Astrocyte (in vitro differentiated cells and primary cell): Measurements from ENCODE around the gene HPD.

Source experiments
- CTCF ChIP-seq: IDR thresholded peaks from 2 replicates; pipeline ENCODE4 v1.5.1; 2011; ENCODE audit warnings: low read depth, mild to moderate bottlenecking, inconsistent platforms, low read length, moderate library complexity; ENCODE audit not compliant: insufficient read depth
- EZH2 ChIP-seq: IDR thresholded peaks from 2 replicates; pipeline ENCODE4 v1.6.1; 2012; ENCODE audit warnings: mild to moderate bottlenecking, low read length, inconsistent platforms; ENCODE audit not compliant: insufficient read depth

DNA sequence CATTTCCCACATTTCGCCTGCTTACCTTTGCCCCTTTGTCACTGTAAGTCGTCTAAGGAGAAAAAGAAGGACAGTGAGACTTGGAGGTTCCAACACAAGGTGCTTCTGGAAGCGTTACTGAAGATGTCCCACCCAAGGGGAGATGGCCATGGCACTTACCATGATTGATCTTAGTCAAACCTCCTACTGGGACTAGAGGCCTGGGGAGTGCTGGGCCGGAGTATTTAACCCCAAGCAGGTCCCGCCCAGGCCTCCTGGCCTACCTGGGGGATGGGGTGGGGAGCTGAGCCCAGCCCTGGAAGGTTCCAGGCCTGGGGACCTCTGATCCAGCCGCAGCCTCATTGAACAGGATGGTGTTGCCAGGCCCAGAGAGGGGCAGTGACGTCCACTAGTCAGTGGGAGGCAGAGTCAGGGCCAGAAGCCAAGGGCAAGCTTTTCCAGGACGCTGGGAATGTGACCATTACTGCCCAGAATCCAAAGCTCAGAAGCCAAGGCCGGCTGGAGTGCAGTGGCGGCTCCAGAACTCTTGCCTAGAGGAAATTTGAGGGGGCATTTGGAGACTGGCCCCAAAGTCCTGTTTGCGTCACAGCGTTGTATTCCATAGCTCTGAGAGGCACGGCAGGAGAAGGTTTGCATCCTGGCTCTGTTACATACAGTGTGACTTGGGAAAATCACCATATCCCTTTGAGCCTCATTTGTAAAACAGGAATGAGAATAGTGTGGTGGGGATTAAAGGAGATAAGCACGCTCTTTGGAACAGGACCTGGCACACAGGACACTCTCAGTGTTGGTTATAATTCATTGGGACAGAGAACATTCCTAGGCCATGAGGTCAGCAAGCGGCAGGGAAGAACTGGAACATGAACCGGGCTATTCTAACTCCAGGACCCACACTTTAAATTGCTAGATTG lies at the start of gene HPD:
- TF ChIP-seq CTCF (no peak), EZH2 (no peak)
